OCI-LY7 (cell line): ENCODE data around the gene TMEM186. TPM values are rescaled to one million over a fixed set of nuclear protein-coding genes. Genes with fewer than 3 reads are reported as not detected.

Experiments used
- BruUV-seq: library from RNA; stranded (reverse); fragments of 400-500 nt; replicated peaks from 2 replicates; lab custom pipeline; 2021; lab: Mats Ljungman, UMichigan
- CTCF ChIA-PET: fragments of 300-600 bp; sonication (Branson Sonifier 250); formaldehyde crosslinking; loops from one replicate; lab custom pipeline; 2022; ENCODE audit warnings: antibody characterized with exemption; ENCODE audit not compliant: unreplicated experiment; lab: Charles Lee
- POLR2A ChIA-PET: fragments of 300-600 bp; sonication (Branson Sonifier 250); formaldehyde crosslinking; loops from one replicate; lab custom pipeline; 2022; ENCODE audit warnings: antibody characterized with exemption; lab: Charles Lee
- DNase-seq: peaks from one replicate; pipeline ENCODE4 v3.0.0-alpha.2; 2015; ENCODE audit warnings: low spot score
- H2AFZ ChIP-seq: fragments of 200-600 bp; sonication (generic), shearing (Covaris generic); 2 replicates; pipeline ENCODE4 v1.6.1; 2014; ENCODE audit warnings: mild to moderate bottlenecking, antibody characterized with exemption, low read length, moderate library complexity
- H3K27ac ChIP-seq: fragments of 200-600 bp; sonication (generic); 2 replicates; pipeline ENCODE4 v1.5.1; 2014; ENCODE audit warnings: mixed run types, low read depth, mild to moderate bottlenecking, moderate library complexity, low read length, inconsistent platforms; ENCODE audit not compliant: poor library complexity, severe bottlenecking
- H3K36me3 ChIP-seq: fragments of 200-600 bp; sonication (generic); 2 replicates; pipeline ENCODE4 v1.6.1; 2014; ENCODE audit warnings: mild to moderate bottlenecking, antibody characterized with exemption, low read length, moderate library complexity, mixed read lengths; ENCODE audit not compliant: insufficient read depth
- H3K4me1 ChIP-seq: fragments of 200-600 bp; sonication (generic); 2 replicates; pipeline ENCODE4 v1.5.1; 2014; ENCODE audit warnings: mild to moderate bottlenecking, low read length; ENCODE audit not compliant: insufficient read depth, poor library complexity, severe bottlenecking
- H3K4me2 ChIP-seq: fragments of 200-600 bp; sonication (generic); 2 replicates; pipeline ENCODE4 v1.6.1; 2014; ENCODE audit warnings: mild to moderate bottlenecking, low read length
- H3K4me3 ChIP-seq: fragments of 200-600 bp; sonication (generic); 2 replicates; pipeline ENCODE4 v1.5.1; 2014; ENCODE audit warnings: mild to moderate bottlenecking, low read depth, low read length; ENCODE audit not compliant: poor library complexity, severe bottlenecking
- H3K79me2 ChIP-seq: fragments of 200-600 bp; sonication (generic); 2 replicates; pipeline ENCODE4 v1.6.1; 2016; ENCODE audit warnings: low read depth, mild to moderate bottlenecking, low read length, moderate library complexity, mixed read lengths; ENCODE audit not compliant: insufficient read depth
- H3K9me2 ChIP-seq: fragments of 200-600 bp; sonication (generic); 2 replicates; pipeline ENCODE4 v1.6.1; 2016; ENCODE audit warnings: mild to moderate bottlenecking, low read length, mixed read lengths; ENCODE audit not compliant: insufficient read depth
- H3K9me3 ChIP-seq: fragments of 200-600 bp; sonication (generic); 2 replicates; pipeline ENCODE4 v1.6.1; 2014; ENCODE audit warnings: mild to moderate bottlenecking, mixed run types, low read length, mixed read lengths
- H4K20me1 ChIP-seq: fragments of 200-600 bp; sonication (generic); 2 replicates; pipeline ENCODE4 v1.6.1; 2014; ENCODE audit warnings: mild to moderate bottlenecking, antibody characterized with exemption, low read length, moderate library complexity, mixed read lengths; ENCODE audit not compliant: insufficient read depth
- EZH2phosphoT487 ChIP-seq: fragments of 200-600 bp; sonication (generic); IDR thresholded peaks from 2 replicates; pipeline ENCODE4 v1.6.1; 2018; ENCODE audit warnings: low read depth, borderline replicate concordance, mild to moderate bottlenecking, mixed run types, antibody characterized with exemption, low read length, moderate library complexity, mixed read lengths
- intact Hi-C: fragments of 100-400 bp; cut with micrococcal nuclease; formaldehyde crosslinking; loops from one replicate; pipeline ENCODE4 v1.10.0; 2022; ENCODE audit not compliant: unreplicated experiment
- total RNA-seq, 2 experiments: library from RNA; depleted of rRNA in 1 of 2; stranded (reverse); fragments of >200 nt in 1 of 2; shearing (Covaris generic) in 1 of 2; gene quantifications; 2 replicates each; pipeline ENCODE4 v1.2.3, GENCODE V29; 2014 to 2022
- TF ChIP-seq, protein P1 (sequence below): fragments of 200-600 bp; sonication (generic); conservative IDR thresholded peaks from 2 replicates; pipeline ENCODE4 v1.5.1; 2014; ENCODE audit warnings: mild to moderate bottlenecking, antibody characterized with exemption, low read length, moderate library complexity, mixed read lengths

TMEM186 gene
- total RNA-seq, 2 experiments from 2014 or later, result 11.7 to 18.1 TPM

DNA sequence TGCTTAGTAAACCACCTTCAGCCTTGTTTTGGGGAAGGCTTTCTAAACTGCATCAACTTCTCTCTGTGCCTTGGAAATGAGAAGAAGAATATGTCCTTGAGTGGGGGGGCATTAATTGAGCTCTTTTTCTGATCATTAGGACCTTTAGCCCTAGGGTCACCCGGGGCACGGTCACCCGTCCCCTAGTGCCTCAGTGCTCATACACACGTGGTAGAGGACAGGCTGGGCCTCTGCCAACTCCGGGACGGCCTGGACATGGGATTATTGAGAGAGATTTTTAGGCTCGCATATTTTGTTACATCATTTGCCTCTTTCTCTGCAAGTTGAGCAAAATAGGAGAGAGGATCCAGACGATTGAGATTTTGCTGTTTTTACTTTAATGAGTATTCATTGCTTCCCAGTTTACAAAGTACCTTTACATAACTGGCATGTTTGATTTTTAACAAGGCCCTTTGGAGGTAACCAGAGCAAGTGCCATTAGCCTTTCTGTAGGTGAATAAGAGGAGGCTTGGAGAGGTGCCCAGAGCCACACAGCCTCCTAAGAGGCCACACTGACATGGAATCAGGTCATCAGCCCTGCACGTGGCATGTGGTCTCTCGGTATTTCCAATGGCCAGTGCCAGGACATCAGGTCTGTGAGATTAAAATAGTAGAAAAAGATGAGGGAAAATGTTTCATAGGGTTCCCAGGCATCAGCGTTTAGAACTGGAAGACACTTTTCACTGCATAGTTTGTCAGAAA lies 11.3 kb upstream of the TMEM186 start:
- CTCF ChIA-PET, result no interaction called here
- Histone ChIP-seq H3K4me2 (no peak overlapping the region), H3K4me1 (no peaks in the 10 kb centered on the region), H3K9me2 (no peaks in the 10 kb centered on the region), H2AFZ (no peak overlapping the region), H4K20me1 (no peaks in the 10 kb centered on the region), H3K9me3 (no peaks in the 10 kb centered on the region), H3K79me2 (peaks cover 12% of the 10 kb centered on the region; the same call in 1 of the 2 replicates), H3K27ac (no peak overlapping the region), H3K36me3 (peaks cover 100% of the 10 kb centered on the region), H3K4me3 (no peak overlapping the region)
- BruUV-seq, result no TSS peak
- no peak for DNase-seq
- intact Hi-C loops, result no loop called here
- POLR2A ChIA-PET, result no interaction called here
- TF ChIP-seq EZH2phosphoT487, result no peak
- TF ChIP-seq, protein P1, sequence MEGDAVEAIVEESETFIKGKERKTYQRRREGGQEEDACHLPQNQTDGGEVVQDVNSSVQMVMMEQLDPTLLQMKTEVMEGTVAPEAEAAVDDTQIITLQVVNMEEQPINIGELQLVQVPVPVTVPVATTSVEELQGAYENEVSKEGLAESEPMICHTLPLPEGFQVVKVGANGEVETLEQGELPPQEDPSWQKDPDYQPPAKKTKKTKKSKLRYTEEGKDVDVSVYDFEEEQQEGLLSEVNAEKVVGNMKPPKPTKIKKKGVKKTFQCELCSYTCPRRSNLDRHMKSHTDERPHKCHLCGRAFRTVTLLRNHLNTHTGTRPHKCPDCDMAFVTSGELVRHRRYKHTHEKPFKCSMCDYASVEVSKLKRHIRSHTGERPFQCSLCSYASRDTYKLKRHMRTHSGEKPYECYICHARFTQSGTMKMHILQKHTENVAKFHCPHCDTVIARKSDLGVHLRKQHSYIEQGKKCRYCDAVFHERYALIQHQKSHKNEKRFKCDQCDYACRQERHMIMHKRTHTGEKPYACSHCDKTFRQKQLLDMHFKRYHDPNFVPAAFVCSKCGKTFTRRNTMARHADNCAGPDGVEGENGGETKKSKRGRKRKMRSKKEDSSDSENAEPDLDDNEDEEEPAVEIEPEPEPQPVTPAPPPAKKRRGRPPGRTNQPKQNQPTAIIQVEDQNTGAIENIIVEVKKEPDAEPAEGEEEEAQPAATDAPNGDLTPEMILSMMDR, result no peak

DNA sequence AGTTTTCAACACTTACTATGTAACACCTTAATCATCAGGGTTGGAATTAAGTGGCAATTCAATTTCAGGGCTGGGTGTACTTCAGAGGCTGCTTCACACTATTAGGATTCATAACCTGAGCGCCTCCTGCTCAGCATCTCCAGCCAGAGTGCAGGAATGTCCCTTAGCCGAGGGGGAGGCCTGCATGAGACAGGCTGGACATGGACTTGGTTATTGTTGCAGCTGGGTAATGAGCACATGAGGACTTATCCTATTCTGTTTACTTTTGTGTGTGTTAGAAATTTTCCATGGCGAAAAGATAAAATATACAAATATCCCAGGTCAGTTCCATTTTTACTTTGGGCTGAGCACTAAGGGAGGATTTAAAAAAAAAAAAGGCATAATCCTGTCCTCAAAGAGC lies 10.6 kb upstream of the TMEM186 start:
- no peak overlapping the region for H3K4me2 ChIP-seq
- intact Hi-C loops, result no loop called here
- no peak overlapping the region for H2AFZ ChIP-seq
- peaks cover 98% of the 10 kb centered on the region for H3K36me3 ChIP-seq
- ChIA-PET POLR2A (no interaction called here), CTCF (no interaction called here)
- H3K4me3 ChIP-seq, result no peak overlapping the region
- TF ChIP-seq, protein P1, result no peak
- TF ChIP-seq EZH2phosphoT487, result no peak
- H3K9me2 ChIP-seq, result no peaks in the 10 kb centered on the region
- no peak overlapping the region for H3K27ac ChIP-seq
- BruUV-seq, result TSS peak; percentile 1
- H4K20me1 ChIP-seq, result no peaks in the 10 kb centered on the region
- no peaks in the 10 kb centered on the region for H3K4me1 ChIP-seq
- H3K9me3 ChIP-seq, result no peaks in the 10 kb centered on the region
- H3K79me2 ChIP-seq, result peaks cover 12% of the 10 kb centered on the region; the same call in 1 of the 2 replicates
- DNase-seq, result no peak

DNA sequence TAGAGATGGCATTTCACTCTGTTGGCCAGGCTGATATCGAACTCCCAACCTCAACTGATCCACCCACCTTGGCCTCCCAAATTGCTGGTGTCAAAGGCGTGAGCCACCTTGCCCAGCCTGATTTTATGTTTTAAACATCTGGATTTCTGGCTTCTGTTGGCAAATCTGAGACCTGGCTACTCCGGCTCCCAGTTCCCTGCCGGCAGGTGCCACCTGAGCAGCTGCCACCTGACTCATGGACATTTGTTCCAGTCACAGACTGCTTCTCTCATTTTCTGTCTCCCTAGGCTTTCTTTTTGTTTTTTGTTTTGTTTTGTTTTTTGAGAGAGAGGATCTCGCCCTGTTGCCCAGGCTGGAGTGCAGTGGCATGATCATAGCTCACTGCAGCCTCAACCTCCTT lies 9.8 kb upstream of the TMEM186 start:
- Histone ChIP-seq H3K36me3 (peaks cover 98% of the 10 kb centered on the region), H2AFZ (no peak overlapping the region), H3K79me2 (peaks cover 12% of the 10 kb centered on the region; the same call in 1 of the 2 replicates), H4K20me1 (no peaks in the 10 kb centered on the region), H3K27ac (no peak overlapping the region), H3K4me1 (no peaks in the 10 kb centered on the region), H3K4me2 (no peak overlapping the region), H3K9me3 (no peaks in the 10 kb centered on the region), H3K9me2 (no peaks in the 10 kb centered on the region), H3K4me3 (no peak overlapping the region)
- intact Hi-C loops, result no loop called here
- ChIA-PET CTCF (no interaction called here), POLR2A (interaction anchor here (0.6 kb wide), 1 partner anchor 33 kb away, joined by 3 read pairs; no protein-coding TSS in a partner anchor)
- BruUV-seq, result no TSS peak
- TF ChIP-seq, protein P1, result no peak
- no peak for TF ChIP-seq EZH2phosphoT487
- DNase-seq, result no peak
